OCI-LY3 (cell line): ENCODE data around the gene ADAMTS3.

ENCODE experiments used
- CTCF ChIP-seq: fragments of 200-600, 300-600 bp; sonication (generic); IDR thresholded peaks from 2 replicates; pipeline ENCODE4 v1.5.1; 2014; ENCODE audit warnings: antibody characterized with exemption, low read length, low read depth
- EZH2phosphoT487 ChIP-seq: fragments of 200-600 bp; shearing (Covaris generic); IDR thresholded peaks from 2 replicates; pipeline ENCODE4 v1.6.1; 2018; ENCODE audit warnings: antibody characterized with exemption, mixed run types, low read depth

GRCh38 chr4:72330381-72330780 lies 238.6 kb downstream of the ADAMTS3 start:
- TF ChIP-seq CTCF (no peak), EZH2phosphoT487 (no peak)
